HFF-Myc (cell line): Measurements from ENCODE around the gene NMNAT2.
"Not testable (repeated sequence)": the region's sequence is repeated elsewhere in the genome, so short reads cannot be mapped to it uniquely, and the experiment has no call there.

Experiments
- DNase-seq: peaks from one replicate; pipeline ENCODE4 v3.0.0-alpha.2; 2011; ENCODE audit warnings: low read depth; ENCODE audit errors: extremely low read depth
- H3K4me3 ChIP-seq: replicated peaks from 2 replicates; pipeline ENCODE4 v1.5.1; 2011; ENCODE audit warnings: low read depth, mild to moderate bottlenecking, control low read depth, low read length
- TF ChIP-seq, protein P1 (sequence below): IDR thresholded peaks from 2 replicates; pipeline ENCODE4 v1.5.1; 2012; ENCODE audit warnings: mild to moderate bottlenecking, low read depth, low read length, control low read depth; ENCODE audit errors: missing control alignments

NMNAT2 gene

DNA sequence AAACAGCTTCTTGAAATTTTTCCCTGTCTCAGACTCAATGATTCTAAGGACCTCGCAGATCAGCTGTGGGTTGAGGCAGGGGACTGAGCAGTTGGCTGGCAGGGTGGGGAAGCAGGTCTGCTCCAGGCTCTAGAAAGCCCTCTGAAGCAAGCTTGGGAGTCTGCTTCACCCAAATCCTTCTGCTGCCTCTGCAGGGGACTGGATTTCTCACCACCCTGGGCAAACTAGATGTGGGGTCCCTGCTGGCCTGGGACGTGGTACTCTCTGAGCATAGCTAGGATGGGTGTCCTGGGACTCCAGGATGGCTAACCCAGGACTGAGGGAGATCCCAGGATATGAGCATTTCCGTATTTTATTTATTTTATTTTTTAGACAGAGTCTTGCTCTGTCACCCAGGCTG is 142.9 kb downstream of the NMNAT2 start:
- TF ChIP-seq, protein P1, sequence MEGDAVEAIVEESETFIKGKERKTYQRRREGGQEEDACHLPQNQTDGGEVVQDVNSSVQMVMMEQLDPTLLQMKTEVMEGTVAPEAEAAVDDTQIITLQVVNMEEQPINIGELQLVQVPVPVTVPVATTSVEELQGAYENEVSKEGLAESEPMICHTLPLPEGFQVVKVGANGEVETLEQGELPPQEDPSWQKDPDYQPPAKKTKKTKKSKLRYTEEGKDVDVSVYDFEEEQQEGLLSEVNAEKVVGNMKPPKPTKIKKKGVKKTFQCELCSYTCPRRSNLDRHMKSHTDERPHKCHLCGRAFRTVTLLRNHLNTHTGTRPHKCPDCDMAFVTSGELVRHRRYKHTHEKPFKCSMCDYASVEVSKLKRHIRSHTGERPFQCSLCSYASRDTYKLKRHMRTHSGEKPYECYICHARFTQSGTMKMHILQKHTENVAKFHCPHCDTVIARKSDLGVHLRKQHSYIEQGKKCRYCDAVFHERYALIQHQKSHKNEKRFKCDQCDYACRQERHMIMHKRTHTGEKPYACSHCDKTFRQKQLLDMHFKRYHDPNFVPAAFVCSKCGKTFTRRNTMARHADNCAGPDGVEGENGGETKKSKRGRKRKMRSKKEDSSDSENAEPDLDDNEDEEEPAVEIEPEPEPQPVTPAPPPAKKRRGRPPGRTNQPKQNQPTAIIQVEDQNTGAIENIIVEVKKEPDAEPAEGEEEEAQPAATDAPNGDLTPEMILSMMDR = no peak
- no peak for DNase-seq
- H3K4me3 ChIP-seq = no peak overlapping the region

DNA sequence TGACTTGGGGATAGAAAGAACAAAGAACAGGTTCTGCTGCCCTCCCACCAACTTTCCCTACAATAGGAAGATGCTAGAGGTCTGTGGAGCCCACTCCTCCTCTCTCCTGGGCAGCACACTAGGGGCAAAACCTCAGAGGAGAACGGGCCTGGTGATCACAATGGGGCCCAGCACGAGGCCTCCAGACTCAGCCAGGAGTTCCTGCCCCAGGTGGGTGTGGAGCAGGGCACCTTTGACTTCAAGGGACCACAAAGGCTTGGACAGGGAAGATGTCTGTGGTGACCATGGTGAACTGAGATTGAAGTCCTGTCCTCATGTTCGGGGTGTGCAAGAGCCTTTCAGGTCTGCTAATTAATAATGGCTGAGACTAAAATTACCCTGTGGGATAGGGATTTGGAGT is 143.3 kb downstream of the NMNAT2 start:
- no peak for DNase-seq
- no peak overlapping the region for H3K4me3 ChIP-seq
- TF ChIP-seq, protein P1 = no peak

DNA sequence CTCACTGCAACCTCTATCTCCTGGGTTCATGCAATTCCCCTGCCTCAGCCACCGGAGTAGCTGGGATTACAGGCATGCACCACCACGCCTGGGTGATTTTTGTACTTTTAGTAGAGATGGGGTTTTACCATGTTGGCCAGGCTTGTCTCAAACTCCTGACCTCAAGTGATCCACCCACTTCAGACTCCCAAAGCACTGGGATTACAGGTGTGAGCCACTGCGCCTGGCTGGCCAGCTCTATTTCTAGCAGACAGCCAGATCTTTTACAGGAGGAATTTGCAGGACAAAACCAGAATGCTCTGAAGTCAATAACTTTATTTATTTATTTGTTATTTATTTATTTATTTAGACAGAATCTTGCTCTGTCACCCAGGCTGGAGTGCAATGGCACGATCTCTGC is 144.2 kb downstream of the NMNAT2 start:
- not testable (repeated sequence) for DNase-seq, H3K4me3 ChIP-seq

- TF ChIP-seq, protein P1 = no peak
- DNase-seq = peak; percentile 66
- no peak overlapping the region for H3K4me3 ChIP-seq
These were observed 144.9 kb downstream of the NMNAT2 start for GRCh38 chr1:183273300-183273699.

- DNase-seq = peak; percentile 83
- no peak overlapping the region for H3K4me3 ChIP-seq
- TF ChIP-seq, protein P1 = no peak
These were observed 145.8 kb downstream of the NMNAT2 start for GRCh38 chr1:183272390-183272848.

GRCh38 chr1:183270541-183271141 is 147.5 kb downstream of the NMNAT2 start:
- H3K4me3 ChIP-seq = no peak overlapping the region
- TF ChIP-seq, protein P1 = no peak
- DNase-seq = peak; percentile 87

DNA sequence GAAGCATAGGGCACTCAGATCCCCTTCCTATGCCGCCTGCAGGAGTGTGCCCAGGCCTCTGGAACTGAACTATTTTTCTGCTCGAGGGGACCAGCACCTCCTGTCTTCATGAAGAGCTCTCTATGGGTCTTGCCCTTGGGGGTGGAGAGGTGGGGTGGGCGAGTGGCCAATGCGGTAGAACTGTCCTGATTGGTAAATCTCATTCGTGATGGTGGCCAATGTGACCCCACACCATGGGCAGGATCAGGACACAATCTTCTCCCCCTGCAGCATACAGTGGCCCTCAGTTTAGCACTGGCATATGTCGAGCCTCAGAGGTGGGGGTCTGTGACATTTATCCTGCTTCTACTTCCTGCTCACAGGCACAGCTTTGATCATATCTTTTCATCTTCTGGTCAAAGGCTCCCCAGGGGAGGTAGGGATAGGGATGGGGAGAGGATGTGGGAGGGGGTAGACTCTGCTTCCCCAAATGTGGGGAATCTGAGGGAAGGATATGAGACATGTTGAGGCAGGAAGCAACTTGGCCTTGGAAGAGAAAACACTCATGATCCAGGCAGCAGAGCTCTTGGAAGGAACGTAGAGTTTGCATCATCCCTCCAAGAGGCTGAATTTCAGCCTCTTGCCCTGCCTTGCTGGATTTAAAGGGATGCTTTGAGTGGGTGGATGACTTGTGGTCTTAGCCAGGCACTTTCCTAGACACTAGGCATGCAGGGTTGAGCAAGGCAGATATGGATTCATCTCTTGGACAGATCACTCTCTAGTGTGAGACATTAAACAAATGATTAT is 150.3 kb downstream of the NMNAT2 start:
- TF ChIP-seq, protein P1 = no peak
- DNase-seq = peak; percentile 66
- H3K4me3 ChIP-seq = no peak overlapping the region
